Left forelimb (tissue), 1 donor: ENCODE data around the gene RTTN.

Experiments used
- DNase-seq: peaks from one replicate; pipeline ENCODE4 v3.0.0-alpha.2; 2018; ENCODE audit warnings: low spot score

The RTTN gene

GRCh38 chr18:70028734-70029133, 176.8 kb downstream of the RTTN start:
- no peak for DNase-seq

- DNase-seq = no peak
Measured at GRCh38 chr18:70028084-70028483, 177.4 kb downstream of the RTTN start.

DNA sequence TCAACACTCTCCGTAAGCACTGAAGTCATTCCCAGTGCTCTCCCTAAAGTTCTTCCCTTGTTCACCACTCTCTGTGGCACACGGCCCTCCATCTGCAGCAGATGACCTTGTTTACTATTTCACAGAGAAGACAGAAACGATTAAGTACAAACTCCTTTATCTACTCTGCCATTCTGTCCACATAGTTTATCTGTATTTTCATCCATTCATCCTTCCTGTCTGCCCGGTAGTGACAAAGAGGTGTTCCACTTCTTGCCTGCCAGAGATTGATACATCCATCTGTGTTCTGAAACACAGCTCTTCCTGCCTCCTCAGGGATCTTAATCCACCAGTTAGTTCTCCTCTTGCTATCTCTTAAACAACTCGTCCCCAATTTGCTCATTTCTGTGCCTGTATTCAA, 179.9 kb downstream of the RTTN start:
- no peak for DNase-seq

GRCh38 chr18:70024829-70025228, 180.7 kb downstream of the RTTN start:
- no peak for DNase-seq

- no peak for DNase-seq
Measured at GRCh38 chr18:70024093-70024492, 181.4 kb downstream of the RTTN start.

- no peak for DNase-seq
Measured at GRCh38 chr18:70022636-70023035, 182.9 kb downstream of the RTTN start.

- no peak for DNase-seq
Measured at GRCh38 chr18:70021498-70021897, 184.0 kb downstream of the RTTN start.

DNA sequence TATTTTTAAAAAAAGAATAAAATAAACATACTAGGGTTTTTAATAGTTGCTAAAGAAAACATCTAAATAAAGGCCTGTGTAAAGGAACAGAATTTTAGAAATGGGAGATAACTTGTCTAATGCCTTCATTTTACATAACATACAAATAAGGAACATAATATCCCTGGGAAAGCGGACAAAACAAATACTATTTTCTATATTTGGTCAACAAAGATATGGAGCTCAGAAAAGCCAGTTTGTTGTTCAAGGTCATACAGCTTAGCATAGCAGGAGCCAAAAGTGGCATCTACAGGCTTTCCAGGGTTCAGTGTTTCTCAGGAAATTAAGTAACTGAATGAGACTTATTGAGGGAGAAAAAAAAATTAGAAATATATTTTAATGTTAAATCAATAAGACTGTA, 184.4 kb downstream of the RTTN start:
- DNase-seq = no peak

DNA sequence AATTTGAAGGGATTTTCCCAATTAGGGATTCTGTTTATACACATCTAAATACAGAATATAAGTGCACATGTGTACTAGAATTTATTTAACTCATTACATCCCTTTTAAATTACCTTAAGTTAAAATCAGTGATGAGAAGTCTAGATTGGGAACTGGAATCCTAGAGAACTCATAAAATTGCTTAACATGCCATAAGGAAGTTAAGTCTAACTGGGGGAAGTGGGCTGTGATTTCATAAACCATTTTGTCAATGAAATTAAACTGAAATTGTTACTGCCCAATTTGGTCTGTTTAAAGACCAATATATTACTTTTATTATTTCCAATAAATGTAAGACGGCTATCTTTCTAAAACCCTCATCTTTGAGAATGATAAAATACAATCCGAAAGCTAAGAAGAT, 185.5 kb downstream of the RTTN start:
- DNase-seq = no peak

- no peak for DNase-seq
Measured at GRCh38 chr18:70019136-70019535, 186.4 kb downstream of the RTTN start.

GRCh38 chr18:70015127-70015526, 190.4 kb downstream of the RTTN start:
- DNase-seq = no peak

GRCh38 chr18:70005580-70005979, 199.9 kb downstream of the RTTN start:
- DNase-seq = no peak

DNA sequence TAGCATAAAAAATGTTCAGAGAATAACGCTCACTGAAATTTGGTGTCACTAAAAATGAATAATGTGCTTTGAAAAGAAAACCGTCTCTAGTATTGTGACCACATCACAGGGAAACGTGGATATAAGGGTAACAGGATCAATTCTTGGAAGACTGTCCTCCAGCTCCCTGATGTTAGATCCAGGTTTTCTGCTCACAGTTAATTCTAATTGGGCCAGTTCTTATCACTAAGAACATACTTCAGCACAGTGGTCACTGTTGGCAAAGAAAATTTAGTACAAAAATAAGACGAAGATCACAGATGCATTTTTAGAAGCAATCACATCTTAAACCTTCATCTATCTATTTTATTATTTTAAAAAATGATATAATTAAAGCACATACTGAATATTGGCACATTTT, 200.8 kb downstream of the RTTN start:
- DNase-seq = no peak

DNA sequence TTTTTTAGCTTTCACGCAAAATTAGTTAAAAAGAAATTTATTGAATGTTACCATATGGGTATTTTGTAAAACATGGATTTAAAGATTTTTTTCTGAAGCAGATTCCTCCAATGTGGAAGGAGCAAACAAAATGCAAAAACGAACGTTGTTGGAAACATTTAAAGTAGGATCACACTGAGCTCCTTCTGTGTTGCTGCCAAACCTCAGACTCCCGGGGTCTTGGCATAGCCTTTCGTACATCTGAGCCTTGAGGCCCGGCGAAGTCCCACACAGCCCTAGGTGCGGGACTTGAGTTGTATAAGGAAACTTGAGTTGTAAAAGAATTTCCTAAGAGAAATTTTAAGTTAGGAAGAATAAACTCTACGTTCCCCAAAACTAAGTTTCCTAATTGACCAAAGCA, 205.8 kb downstream of the RTTN start:
- no peak for DNase-seq

- DNase-seq = no peak
Measured at GRCh38 chr18:69998523-69998987, 206.9 kb downstream of the RTTN start.

GRCh38 chr18:69996951-69997798, 208.3 kb downstream of the RTTN start:
- no peak for DNase-seq

- no peak for DNase-seq
Measured at GRCh38 chr18:69996417-69996816, 209.1 kb downstream of the RTTN start.

DNA sequence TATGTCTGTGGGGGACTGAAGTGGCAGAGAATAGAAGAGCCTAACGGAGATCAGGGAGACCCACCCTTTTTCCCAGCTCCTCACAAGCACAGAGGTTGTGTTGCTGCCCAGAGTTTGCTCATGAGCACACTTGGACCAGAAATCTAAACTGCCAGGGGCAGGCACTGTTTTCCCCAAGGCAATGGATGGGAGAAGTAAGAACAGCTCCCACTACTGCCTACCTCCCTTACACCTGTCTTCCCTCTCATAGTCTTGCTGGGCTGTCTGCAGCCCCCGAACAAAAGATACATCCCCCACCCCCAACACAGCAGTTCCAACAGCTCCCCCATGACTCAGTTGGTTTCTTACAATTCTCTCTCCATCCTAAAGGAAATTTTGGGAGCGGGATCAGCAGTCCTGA, 209.7 kb downstream of the RTTN start:
- DNase-seq = no peak

GRCh38 chr18:69992776-69993175, 212.7 kb downstream of the RTTN start:
- no peak for DNase-seq

- DNase-seq = no peak
Measured at GRCh38 chr18:69987870-69988269, 217.6 kb downstream of the RTTN start.

DNA sequence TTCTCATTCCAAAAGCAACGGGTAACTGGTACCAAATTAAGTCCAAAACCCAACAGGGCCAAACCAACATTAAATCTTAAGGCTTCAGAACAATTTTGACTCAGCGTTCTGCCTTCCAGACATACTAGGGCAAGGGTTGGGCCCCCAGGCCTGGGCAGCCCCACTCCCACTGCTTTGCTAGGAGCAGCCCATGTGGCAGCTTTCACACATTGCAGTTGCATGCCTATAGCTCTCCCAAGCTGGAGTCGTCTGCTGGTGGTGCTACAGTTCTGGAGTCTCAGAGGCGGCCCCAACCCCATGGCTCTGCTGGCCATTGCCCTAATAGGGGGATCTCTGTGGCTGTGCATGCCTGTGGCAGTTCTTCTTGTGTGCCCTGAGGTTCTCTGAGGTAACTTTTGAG, 220.2 kb downstream of the RTTN start:
- DNase-seq = no peak

GRCh38 chr18:69982417-69982816, 223.1 kb downstream of the RTTN start:
- no peak for DNase-seq

DNA sequence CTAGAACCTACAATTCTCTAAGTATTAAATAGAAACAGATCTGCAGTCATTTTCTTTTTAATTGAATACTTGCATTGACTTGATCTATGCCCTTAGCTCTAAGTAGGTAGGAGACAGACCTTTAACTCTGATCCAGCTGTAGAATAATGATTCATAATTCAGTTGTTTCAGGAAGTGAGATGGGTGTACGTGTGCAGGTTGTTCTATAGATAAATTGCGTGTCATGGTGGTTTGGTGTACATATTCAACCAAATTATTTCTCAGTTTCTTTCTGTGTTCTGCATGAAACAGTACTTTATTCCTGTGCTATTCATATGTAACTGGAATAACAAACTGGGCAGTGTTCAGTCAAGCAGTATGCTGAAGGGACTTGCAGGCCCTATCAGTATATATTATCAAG, 223.5 kb downstream of the RTTN start:
- DNase-seq = no peak
